Measurements from ENCODE around the gene PPP6R1.

DNA sequence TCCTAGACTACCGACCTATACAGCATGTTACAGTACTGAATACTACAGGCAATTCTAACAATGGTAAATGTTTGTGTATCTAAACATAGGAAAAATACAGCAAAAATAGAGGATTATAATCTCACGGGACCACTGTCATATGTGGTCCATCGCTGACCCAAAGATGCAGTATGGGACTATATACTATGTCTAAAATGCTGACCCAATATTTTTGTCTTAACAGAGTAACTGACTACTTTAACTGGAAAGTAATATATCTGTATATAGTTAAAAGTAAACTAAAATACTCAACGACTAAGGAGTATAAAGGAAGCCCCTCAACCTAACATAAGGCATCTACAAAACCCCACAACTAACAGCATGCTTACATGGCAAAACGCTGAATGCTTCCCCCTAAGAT is 25.8 kb downstream of the PPP6R1 start:
- TF ChIP-seq, protein P1, sequence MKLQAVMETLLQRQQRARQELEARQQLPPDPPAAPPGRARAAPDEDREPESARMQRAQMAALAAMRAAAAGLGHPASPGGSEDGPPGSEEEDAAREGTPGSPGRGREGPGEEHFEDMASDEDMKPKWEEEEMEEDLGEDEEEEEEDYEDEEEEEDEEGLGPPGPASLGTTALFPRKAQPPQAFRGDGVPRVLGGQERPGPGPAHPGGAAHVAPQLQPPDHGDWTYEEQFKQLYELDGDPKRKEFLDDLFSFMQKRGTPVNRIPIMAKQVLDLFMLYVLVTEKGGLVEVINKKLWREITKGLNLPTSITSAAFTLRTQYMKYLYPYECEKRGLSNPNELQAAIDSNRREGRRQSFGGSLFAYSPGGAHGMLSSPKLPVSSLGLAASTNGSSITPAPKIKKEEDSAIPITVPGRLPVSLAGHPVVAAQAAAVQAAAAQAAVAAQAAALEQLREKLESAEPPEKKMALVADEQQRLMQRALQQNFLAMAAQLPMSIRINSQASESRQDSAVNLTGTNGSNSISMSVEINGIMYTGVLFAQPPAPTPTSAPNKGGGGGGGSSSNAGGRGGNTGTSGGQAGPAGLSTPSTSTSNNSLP (IDR thresholded peaks at IDR 0.05; ENCODE audit: low read depth, low read length): no peak
- TF ChIP-seq TCF12 (IDR thresholded peaks at IDR 0.05) (no peak), TCF12 (CRISPR knock-in tag; IDR thresholded peaks at IDR 0.05) (no peak)
